HCT116 (cell line): ENCODE measurements around the gene TRMT13.

ENCODE experiments used
- SP1 ChIP-seq: IDR thresholded peaks from 2 replicates; pipeline ENCODE4 v1.6.1; 2012; ENCODE audit warnings: low read depth
- TF ChIP-seq, protein P1 (sequence below), 3 experiments: fragments of 200-600 bp in 1 of 3; sonication (generic) in 1 of 3; IDR thresholded peaks in 2 of 3; conservative IDR thresholded peaks in 1 of 3; 2 replicates each; pipeline ENCODE4 v1.5.1; 2012 to 2017; ENCODE audit warnings: low read depth in 2 of 3, low read length in 2 of 3, antibody characterized with exemption in 1 of 3, borderline replicate concordance in 1 of 3, control low read depth in 1 of 3, mild to moderate bottlenecking in 1 of 3, mixed read lengths in 1 of 3, mixed run types in 1 of 3, moderate library complexity in 1 of 3; ENCODE audit not compliant: insufficient read depth in 1 of 3

DNA sequence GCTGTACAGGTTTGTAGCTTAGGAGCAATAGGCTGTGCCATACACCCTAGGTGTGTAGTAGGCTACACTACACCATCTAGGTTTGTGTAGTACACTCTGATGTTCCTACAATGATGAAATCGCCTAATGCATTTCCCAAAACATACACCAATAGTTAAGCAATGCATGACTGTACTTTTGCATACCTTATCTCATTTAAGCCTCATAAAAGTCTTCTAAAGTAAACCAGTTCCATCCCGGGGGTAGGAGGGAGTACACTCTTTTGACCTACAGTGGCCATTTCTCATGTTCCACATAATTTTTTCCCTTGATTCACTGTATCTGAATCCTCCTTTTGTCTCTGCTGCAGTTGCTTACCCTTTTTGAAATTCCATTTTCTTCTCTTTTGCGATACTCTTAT lies 12.2 kb downstream of the TRMT13 start:
- TF ChIP-seq SP1, result no peak
- TF ChIP-seq, protein P1, sequence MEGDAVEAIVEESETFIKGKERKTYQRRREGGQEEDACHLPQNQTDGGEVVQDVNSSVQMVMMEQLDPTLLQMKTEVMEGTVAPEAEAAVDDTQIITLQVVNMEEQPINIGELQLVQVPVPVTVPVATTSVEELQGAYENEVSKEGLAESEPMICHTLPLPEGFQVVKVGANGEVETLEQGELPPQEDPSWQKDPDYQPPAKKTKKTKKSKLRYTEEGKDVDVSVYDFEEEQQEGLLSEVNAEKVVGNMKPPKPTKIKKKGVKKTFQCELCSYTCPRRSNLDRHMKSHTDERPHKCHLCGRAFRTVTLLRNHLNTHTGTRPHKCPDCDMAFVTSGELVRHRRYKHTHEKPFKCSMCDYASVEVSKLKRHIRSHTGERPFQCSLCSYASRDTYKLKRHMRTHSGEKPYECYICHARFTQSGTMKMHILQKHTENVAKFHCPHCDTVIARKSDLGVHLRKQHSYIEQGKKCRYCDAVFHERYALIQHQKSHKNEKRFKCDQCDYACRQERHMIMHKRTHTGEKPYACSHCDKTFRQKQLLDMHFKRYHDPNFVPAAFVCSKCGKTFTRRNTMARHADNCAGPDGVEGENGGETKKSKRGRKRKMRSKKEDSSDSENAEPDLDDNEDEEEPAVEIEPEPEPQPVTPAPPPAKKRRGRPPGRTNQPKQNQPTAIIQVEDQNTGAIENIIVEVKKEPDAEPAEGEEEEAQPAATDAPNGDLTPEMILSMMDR (IDR thresholded peaks at IDR 0.05 in 2 of 3, conservative IDR thresholded peaks at IDR 0.05 in 1 of 3; ENCODE audit: borderline replicate concordance in 1 of 3, insufficient read depth in 1 of 3, low read depth in 2 of 3, low read length in 2 of 3), result no peak
